Measurements from ENCODE around the gene C1orf21. TPM values are rescaled to one million over a fixed set of nuclear protein-coding genes. Genes with fewer than 3 reads are reported as not detected.
A peak's percentile ranks its signal among the peaks of the same experiment; 100 is the strongest.
"Not testable (repeated sequence)": the region's sequence is repeated elsewhere in the genome, so short reads cannot be mapped to it uniquely, and the experiment has no call there.

The C1orf21 gene
- polyA plus RNA-seq (2012; ENCODE audit: insufficient read depth, insufficient read length, low read depth), result 58.9 TPM

- peak; percentile 96 for DNase-seq
- Histone ChIP-seq H3K4me3 (ENCODE audit: low read depth, low read length) (peak within 1 kb of the TSS; percentile 88), H3K36me3 (no peaks in the 10 kb centered on the region), H3K27me3 (no peaks in the 10 kb centered on the region), H3K4me1 (peaks cover 8% of the 10 kb centered on the region), H3K9me3 (no peaks in the 10 kb centered on the region)
- TF ChIP-seq CTCF (IDR thresholded peaks at IDR 0.05; ENCODE audit: low read depth, low read length), result no peak
Measured at GRCh38 chr1:184386312-184387068, at the start of gene C1orf21. Gene C1orf21, plus strand, starts transcription at chr1:184387029. Its CDS starts 90,481 bp downstream, at chr1:184477510.

GRCh38 chr1:184337865-184338264 lies 49.0 kb upstream of the C1orf21 start:
- not testable (repeated sequence) for H3K27me3 ChIP-seq; DNase-seq; H3K36me3 ChIP-seq; H3K9me3 ChIP-seq; H3K4me1 ChIP-seq; H3K4me3 ChIP-seq (ENCODE audit: low read depth, low read length)

- Histone ChIP-seq H3K27me3 (no peaks in the 10 kb centered on the region), H3K4me3 (ENCODE audit: low read depth, low read length) (no peak overlapping the region), H3K4me1 (no peaks in the 10 kb centered on the region), H3K36me3 (no peaks in the 10 kb centered on the region), H3K9me3 (0 out of 2 replicates have a peak, but pooled peaks cover 3% of the 10 kb centered on the region)
- DNase-seq, result no peak
- TF ChIP-seq CTCF (IDR thresholded peaks at IDR 0.05; ENCODE audit: low read depth, low read length), result peak; percentile 42
Measured at GRCh38 chr1:184340984-184341383, 45.8 kb upstream of the C1orf21 start.

- no peaks in the 10 kb centered on the region for H3K4me1 ChIP-seq
- no peak overlapping the region for H3K4me3 ChIP-seq (ENCODE audit: low read depth, low read length)
- H3K36me3 ChIP-seq, result no peaks in the 10 kb centered on the region
- no peak for TF ChIP-seq CTCF (IDR thresholded peaks at IDR 0.05; ENCODE audit: low read depth, low read length)
- no peaks in the 10 kb centered on the region for H3K27me3 ChIP-seq
- no peaks in the 10 kb centered on the region for H3K9me3 ChIP-seq
- DNase-seq, result no peak
Measured at GRCh38 chr1:184350573-184350972, 36.3 kb upstream of the C1orf21 start.

GRCh38 chr1:184351416-184351975 lies 35.3 kb upstream of the C1orf21 start:
- no peak overlapping the region for H3K4me3 ChIP-seq (ENCODE audit: low read depth, low read length)
- no peak for DNase-seq
- no peaks in the 10 kb centered on the region for H3K4me1 ChIP-seq
- no peak for TF ChIP-seq CTCF (IDR thresholded peaks at IDR 0.05; ENCODE audit: low read depth, low read length)
- no peaks in the 10 kb centered on the region for H3K27me3 ChIP-seq
- no peaks in the 10 kb centered on the region for H3K36me3 ChIP-seq
- H3K9me3 ChIP-seq, result no peaks in the 10 kb centered on the region

GRCh38 chr1:184352776-184353175 lies 34.1 kb upstream of the C1orf21 start:
- Histone ChIP-seq H3K4me3 (ENCODE audit: low read depth, low read length) (no peak overlapping the region), H3K9me3 (no peaks in the 10 kb centered on the region), H3K27me3 (no peaks in the 10 kb centered on the region), H3K36me3 (no peaks in the 10 kb centered on the region), H3K4me1 (no peaks in the 10 kb centered on the region)
- no peak for TF ChIP-seq CTCF (IDR thresholded peaks at IDR 0.05; ENCODE audit: low read depth, low read length)
- DNase-seq, result no peak
